CD4-positive, alpha-beta T cell treated with Interleukin-15 for 1 hour (primary cell): ENCODE results near the gene TBCE.

Source experiments
- DNase-seq: peaks from one replicate; pipeline ENCODE4 v3.0.0-alpha.2; 2020

Gene TBCE, protein sequence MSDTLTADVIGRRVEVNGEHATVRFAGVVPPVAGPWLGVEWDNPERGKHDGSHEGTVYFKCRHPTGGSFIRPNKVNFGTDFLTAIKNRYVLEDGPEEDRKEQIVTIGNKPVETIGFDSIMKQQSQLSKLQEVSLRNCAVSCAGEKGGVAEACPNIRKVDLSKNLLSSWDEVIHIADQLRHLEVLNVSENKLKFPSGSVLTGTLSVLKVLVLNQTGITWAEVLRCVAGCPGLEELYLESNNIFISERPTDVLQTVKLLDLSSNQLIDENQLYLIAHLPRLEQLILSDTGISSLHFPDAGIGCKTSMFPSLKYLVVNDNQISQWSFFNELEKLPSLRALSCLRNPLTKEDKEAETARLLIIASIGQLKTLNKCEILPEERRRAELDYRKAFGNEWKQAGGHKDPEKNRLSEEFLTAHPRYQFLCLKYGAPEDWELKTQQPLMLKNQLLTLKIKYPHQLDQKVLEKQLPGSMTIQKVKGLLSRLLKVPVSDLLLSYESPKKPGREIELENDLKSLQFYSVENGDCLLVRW

DNA sequence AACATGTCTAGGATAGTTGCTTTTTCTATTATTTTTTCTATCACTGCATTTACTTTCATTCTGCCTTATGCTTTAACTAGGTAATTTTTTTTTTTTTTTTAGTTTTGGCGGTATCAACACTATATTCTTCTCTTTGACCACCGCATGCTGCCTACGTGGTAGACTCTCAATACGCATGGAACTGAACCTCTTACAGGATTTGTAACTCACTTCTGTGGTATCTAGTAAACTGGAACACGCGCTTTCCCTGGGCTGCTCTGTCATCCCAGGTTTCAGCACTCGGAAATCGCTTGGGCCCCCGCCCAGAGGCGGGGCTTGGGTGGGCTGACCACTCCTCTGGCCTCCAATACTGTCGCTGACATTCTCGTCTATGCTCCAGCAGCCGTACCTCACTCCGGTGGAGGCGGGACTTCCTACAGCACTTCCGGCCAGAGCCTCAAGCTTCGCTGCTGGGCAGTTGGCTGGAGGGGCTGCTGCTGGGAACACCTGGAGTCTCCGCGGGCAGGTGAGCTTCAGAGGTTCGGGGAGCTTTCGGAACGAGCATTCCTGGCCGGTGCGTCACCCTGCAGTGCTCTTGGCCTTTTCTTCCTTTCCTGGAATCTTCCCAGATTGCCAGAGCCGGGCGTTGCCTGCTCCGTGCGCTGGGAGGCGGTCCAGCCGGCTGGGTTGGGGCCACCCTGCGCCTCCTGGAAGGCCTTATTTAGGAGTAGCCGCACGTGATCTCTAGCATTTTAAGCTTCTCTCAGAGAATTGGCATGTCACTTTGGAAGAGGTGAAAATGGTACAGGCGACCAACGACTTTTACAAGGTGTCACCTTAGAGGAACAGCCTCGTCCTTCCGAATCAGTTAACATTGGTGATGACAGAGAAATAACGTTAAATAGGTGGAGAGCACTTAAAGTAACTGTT is at the start of gene TBCE:
TSS of gene TBCE (plus strand) at position 428 of the 909 bp plus-strand sequence. CDS start 12,623 bp downstream, outside the sequence.
- DNase-seq, result peak; percentile 86

DNA sequence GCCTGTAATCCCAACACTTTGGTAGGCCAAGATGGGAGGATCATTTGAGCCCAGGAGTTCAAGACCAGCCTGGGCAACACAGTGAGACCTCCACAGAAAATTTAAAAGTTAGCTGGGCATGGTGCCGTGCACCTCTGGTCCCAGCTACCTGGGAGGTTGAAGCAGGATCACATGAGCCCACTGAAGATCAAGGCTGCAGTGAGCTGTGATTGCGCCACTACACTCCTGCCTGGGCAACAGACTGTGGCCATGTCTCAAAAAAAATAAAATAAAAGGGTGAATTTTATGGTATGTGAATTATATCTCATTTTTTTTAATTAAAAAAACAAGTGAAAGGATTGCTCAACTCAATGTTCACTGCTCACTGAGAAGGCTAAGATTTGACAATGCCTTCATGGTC is 48.0 kb upstream of the TBCE start:
- DNase-seq, result no peak

DNA sequence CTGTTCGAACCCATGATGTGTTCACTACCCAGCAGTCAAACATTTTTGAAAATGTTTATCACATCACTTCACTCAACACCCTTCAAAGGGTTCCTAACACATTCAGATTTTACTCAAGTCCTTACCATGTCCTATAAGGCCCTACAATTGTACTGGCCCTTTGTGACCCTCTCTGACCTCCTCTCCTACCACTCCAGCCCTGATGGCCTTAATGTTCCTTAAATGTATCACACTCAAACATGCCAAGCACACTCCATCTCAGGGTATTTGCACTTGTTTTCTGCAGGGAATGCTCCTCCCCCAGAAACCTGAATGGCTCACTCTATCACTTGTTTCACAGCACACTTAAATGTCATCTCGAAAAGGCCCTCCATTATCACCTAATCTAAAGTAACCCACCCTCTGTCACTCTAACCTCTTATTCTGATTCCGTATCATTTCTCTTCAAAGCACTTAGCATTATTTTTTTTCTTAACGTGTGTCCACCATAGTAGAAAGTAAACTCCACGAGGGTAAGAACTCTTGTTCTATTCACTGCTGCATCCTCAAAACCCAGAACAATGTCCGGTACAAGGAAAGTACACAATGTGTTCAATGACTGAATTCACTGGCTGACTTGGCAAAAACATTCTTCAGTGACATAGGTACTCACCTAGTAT is 46.6 kb upstream of the TBCE start:
- DNase-seq, result no peak

DNA sequence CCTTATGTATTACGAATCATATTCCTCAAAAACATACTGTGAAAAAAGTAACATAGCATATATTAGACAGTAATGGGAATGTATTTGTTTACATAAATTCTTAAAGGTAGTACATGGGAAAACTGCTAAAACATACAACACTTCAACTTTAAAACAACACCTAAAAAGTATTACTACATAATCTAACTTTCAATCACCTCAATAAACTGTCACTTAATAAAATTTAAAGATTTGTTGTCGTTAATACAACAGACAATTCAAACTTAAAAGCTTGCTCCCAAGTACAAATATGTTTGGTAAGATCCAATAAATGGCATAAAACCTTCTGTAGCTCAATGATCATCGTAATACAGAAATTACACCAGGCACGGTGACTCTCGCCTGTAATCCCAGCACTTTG is 42.9 kb upstream of the TBCE start:
- DNase-seq, result no peak

- DNase-seq, result no peak
Measured at GRCh38 chr1:235325139-235325538, 42.1 kb upstream of the TBCE start.

DNA sequence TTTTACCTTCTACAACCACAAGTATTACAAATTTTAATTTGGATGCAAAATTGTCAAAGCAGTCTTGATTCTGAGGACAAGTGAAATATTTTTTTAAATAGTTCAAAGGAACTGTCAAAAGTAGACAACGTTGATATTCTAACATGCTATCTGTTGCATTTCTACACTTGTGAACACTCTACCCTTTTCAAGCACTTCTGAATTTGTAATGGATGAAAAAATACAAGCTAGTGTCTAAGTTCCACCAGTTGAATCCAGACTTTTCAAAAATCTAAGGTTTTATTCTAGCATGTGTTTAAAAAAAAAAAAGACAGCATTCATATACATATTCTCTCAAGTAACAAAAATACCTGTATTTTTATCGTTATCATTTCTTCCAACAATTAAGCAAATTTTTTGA is 41.4 kb upstream of the TBCE start:
- no peak for DNase-seq

DNA sequence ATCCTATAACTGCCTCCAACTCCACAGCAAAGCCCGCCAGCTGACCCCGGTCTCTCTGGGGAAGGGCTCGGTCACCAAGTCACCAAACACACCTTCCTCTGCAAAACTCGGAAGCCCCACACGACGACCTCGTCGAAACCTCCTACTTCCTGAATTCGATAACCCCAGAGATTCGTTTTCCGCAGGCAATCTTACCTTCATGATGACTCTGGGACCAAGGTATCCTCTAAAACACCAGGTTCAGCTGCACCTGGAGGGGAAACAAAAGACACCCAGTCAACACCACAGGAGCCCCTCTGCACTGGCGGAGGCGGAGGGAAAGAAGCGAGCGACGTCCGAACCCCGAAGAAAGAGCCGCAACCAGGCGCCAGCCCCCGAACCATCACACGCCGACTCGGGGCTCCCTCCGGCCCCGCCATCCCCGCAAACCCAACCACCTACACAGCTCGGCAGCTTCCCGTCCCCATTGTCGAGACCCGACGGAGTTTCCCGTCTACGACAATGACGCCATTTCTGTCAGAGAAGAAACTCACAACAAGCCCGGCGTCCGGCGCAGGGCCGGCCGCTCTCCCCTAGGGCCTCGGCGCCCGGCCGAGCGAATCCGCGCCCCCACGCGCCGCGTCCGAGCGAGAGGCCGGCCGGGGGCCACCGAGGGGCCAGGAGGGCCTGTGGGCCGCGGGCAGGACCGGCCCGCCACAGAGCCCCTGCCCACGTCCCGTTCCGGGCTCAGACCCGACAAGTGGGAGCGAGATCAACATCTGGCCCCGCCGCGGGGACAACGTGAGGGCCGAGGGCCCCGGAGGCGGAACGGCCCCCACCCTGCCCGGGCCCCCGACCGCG is 40.3 kb upstream of the TBCE start:
- peak; percentile 70 for DNase-seq

- no peak for DNase-seq
Measured at GRCh38 chr1:235327559-235328270, 39.5 kb upstream of the TBCE start, which contains the start of gene ARID4B. Gene ARID4B (minus strand): TSS chr1:235328179. CDS start chr1:235326919, 1,260 bp downstream.

DNA sequence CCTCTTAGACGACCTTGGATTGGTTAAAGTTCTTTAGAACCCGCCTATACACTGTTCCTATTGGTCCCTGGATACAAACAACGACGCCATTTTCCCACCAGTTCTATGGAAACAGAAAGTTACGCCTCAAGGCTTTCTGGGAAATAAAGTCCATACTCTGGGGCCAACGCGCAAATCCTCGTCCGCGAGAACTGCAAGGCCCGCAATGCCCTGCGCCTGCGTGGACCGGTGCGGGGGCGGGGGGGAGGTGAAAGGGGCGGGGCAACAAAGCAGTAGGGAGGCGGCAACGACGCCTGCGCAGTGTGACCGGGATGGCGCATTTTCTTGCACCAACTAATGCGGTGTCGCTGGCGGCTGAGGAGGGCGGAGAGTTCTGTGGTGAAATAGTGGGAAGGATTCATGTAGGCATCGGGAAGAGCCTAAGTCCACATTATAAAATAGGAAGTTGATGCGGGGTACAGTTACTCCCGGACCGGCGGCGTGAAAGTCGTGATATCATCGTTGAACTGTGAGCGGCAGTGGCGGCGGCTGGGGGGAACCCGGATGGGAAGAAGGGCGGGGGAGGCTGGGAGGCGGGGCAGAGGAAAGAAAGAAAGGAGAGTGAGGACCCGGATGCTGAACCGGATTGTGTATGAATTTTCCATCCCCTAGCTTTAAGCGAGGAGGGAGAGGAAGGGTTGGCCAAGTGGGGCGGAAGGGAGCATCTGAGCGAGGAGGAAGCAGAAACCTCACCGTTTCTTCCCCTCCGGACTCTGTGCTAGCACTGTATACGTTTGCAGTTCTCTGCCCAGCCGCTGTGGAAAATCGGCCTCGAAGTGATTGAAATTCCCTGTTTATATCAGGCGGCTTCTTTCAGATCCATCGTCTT is 38.7 kb upstream of the TBCE start, which contains the start of gene GGPS1:
TSS of gene GGPS1 (plus strand) at position 300 of the 868 bp plus-strand sequence. CDS start 6,695 bp downstream, outside the sequence.
- peak; percentile 98 for DNase-seq

DNA sequence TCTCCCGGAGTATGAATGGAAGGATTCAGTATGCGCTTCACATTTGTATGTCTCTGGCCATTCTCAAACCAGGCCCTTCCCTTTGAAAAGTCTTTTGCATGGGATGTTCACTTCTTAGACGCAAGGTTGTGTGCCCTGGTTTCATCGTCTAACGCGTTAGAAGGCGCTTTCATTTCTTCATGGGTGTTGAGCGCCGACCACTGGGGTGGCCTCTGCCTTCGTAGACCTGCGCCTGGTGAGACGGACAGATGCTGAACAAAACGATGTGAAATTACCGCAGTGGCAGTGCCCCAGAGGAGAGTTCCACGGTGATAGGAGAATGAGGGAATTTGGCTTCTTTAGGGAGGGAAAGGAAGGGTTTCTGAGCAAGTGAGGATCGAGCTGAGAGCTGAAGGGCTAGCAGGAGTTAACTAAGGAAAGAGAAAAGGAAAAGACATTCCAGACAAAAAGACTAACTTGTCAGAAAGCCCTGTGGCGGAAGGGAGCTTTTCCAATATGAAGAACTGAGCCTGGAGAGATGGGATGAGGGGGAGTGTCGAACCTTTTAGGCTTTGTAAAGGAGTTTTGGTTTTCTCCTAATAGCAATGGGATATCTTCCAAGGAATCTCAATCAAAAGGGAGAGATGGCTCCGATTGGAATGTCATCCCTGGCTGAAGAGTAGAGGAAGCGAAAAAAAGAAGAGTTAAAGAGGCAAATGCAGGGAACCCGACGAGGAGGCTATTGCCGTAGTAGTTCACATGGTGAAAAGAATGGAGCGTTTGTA is 37.9 kb upstream of the TBCE start:
- peak; percentile 58 for DNase-seq

DNA sequence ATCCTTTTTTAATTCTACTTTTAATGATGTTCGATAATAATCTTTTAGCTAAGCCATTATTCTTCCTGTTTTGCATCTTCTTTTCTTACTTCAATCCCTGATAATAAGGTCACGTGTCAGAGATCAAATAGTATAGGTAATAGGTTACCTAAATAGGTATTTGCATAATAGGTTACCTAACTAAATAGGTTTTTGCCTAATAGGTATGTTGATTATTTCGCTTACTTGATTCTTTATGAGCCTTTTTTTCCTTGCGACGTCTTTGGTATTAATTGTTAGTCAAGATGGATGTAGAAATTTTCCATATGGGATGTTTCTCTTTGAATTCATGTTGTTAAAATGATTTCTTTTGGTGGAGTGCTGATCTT is 36.3 kb upstream of the TBCE start:
- no peak for DNase-seq

GRCh38 chr1:235331401-235331800 is 35.8 kb upstream of the TBCE start:
- DNase-seq, result no peak

GRCh38 chr1:235336903-235337302 is 30.3 kb upstream of the TBCE start:
- no peak for DNase-seq

GRCh38 chr1:235339746-235340145 is 27.5 kb upstream of the TBCE start:
- no peak for DNase-seq

- no peak for DNase-seq
Measured at GRCh38 chr1:235341334-235341733, 25.9 kb upstream of the TBCE start.

- no peak for DNase-seq
Measured at GRCh38 chr1:235342039-235342438, 25.2 kb upstream of the TBCE start.

- DNase-seq, result no peak
Measured at GRCh38 chr1:235342471-235342870, 24.8 kb upstream of the TBCE start.

GRCh38 chr1:235343726-235344125 is 23.5 kb upstream of the TBCE start:
- DNase-seq, result no peak

- no peak for DNase-seq
Measured at GRCh38 chr1:235351441-235351840, 15.8 kb upstream of the TBCE start.
